PFSK-1 (cell line): ENCODE data around the gene GET4.

ENCODE experiments used
- FOXP2 ChIP-seq: optimal IDR thresholded peaks from 2 replicates; pipeline ENCODE3; 2011; ENCODE audit warnings: borderline replicate concordance, control low read depth, inconsistent platforms; ENCODE audit not compliant: insufficient read depth; ENCODE audit errors: extremely low read length, extremely low read depth
- POLR2AphosphoS5 ChIP-seq: IDR thresholded peaks from 2 replicates; pipeline ENCODE4 v1.6.1; 2012; ENCODE audit warnings: low read depth, mild to moderate bottlenecking, control low read depth, low read length, moderate library complexity
- SIN3A ChIP-seq: IDR thresholded peaks from 2 replicates; pipeline ENCODE4 v1.6.1; 2012; ENCODE audit warnings: mild to moderate bottlenecking, low read length, moderate library complexity, borderline replicate concordance; ENCODE audit not compliant: insufficient read depth
- TAF1 ChIP-seq: IDR thresholded peaks from 2 replicates; pipeline ENCODE4 v1.6.1; 2012; ENCODE audit warnings: low read length, control low read depth, borderline replicate concordance; ENCODE audit not compliant: insufficient read depth
- TF ChIP-seq, protein P1 (sequence below), 2 experiments: IDR thresholded peaks; 2 replicates each; pipeline versions ENCODE4 v1.6.1 to v1.8.0; 2011 to 2012; ENCODE audit warnings: low read depth in 2 of 2, low read length in 2 of 2, control low read depth in 1 of 2, inconsistent platforms in 1 of 2, mild to moderate bottlenecking in 1 of 2, moderate library complexity in 1 of 2; ENCODE audit not compliant: insufficient read depth in 1 of 2

- TF ChIP-seq POLR2AphosphoS5 (no peak), FOXP2 (no peak), SIN3A (no peak), TAF1 (no peak)
- TF ChIP-seq, protein P1, sequence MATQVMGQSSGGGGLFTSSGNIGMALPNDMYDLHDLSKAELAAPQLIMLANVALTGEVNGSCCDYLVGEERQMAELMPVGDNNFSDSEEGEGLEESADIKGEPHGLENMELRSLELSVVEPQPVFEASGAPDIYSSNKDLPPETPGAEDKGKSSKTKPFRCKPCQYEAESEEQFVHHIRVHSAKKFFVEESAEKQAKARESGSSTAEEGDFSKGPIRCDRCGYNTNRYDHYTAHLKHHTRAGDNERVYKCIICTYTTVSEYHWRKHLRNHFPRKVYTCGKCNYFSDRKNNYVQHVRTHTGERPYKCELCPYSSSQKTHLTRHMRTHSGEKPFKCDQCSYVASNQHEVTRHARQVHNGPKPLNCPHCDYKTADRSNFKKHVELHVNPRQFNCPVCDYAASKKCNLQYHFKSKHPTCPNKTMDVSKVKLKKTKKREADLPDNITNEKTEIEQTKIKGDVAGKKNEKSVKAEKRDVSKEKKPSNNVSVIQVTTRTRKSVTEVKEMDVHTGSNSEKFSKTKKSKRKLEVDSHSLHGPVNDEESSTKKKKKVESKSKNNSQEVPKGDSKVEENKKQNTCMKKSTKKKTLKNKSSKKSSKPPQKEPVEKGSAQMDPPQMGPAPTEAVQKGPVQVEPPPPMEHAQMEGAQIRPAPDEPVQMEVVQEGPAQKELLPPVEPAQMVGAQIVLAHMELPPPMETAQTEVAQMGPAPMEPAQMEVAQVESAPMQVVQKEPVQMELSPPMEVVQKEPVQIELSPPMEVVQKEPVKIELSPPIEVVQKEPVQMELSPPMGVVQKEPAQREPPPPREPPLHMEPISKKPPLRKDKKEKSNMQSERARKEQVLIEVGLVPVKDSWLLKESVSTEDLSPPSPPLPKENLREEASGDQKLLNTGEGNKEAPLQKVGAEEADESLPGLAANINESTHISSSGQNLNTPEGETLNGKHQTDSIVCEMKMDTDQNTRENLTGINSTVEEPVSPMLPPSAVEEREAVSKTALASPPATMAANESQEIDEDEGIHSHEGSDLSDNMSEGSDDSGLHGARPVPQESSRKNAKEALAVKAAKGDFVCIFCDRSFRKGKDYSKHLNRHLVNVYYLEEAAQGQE (IDR thresholded peaks at IDR 0.05; ENCODE audit: insufficient read depth in 1 of 2, low read depth in 2 of 2, low read length in 2 of 2): no peak
These were observed 59.6 kb downstream of the GET4 start for GRCh38 chr7:935874-936385.
